ENCODE results near the gene LIMCH1.
A peak's percentile ranks its signal among the peaks of the same experiment; 100 is the strongest.

LIMCH1 gene

GRCh38 chr4:41530741-41531140, 7.2 kb upstream of the LIMCH1 start:
- no peak for DNase-seq

GRCh38 chr4:41532336-41532735, 5.6 kb upstream of the LIMCH1 start:
- no peak for DNase-seq

- no peak for DNase-seq
Observed at GRCh38 chr4:41532882-41533281, 5.1 kb upstream of the LIMCH1 start.

- DNase-seq = no peak
Observed at GRCh38 chr4:41533680-41534079, 4.3 kb upstream of the LIMCH1 start.

GRCh38 chr4:41534404-41534803, 3.6 kb upstream of the LIMCH1 start:
- DNase-seq = no peak

- no peak for DNase-seq
Observed at GRCh38 chr4:41535911-41536371, 2.0 kb upstream of the LIMCH1 start.

- no peak for DNase-seq
Observed at GRCh38 chr4:41537292-41537890, 566 bp upstream of the LIMCH1 start.

- no peak for DNase-seq
Observed at GRCh38 chr4:41538887-41539498, 1.0 kb downstream of the LIMCH1 start.

- DNase-seq = no peak
Observed at GRCh38 chr4:41539711-41540110, 1.8 kb downstream of the LIMCH1 start.

GRCh38 chr4:41540687-41541086, 2.7 kb downstream of the LIMCH1 start:
- DNase-seq = peak in 1 of 2 experiments; percentile 0

GRCh38 chr4:41541687-41542094, 3.7 kb downstream of the LIMCH1 start:
- DNase-seq = no peak

- no peak for DNase-seq
Observed at GRCh38 chr4:41542526-41543275, 4.7 kb downstream of the LIMCH1 start.

GRCh38 chr4:41545238-41545637, 7.3 kb downstream of the LIMCH1 start:
- no peak for DNase-seq

GRCh38 chr4:41546638-41547037, 8.7 kb downstream of the LIMCH1 start:
- no peak for DNase-seq

GRCh38 chr4:41548305-41548880, 10.4 kb downstream of the LIMCH1 start:
- DNase-seq = no peak

GRCh38 chr4:41549478-41549877, 11.5 kb downstream of the LIMCH1 start:
- DNase-seq = no peak

GRCh38 chr4:41550308-41550707, 12.4 kb downstream of the LIMCH1 start:
- DNase-seq = no peak

- DNase-seq = no peak
Observed at GRCh38 chr4:41551536-41551935, 13.6 kb downstream of the LIMCH1 start.

GRCh38 chr4:41554905-41555304, 16.9 kb downstream of the LIMCH1 start:
- no peak for DNase-seq

GRCh38 chr4:41556526-41556925, 18.6 kb downstream of the LIMCH1 start:
- DNase-seq = no peak

GRCh38 chr4:41559940-41560516, 22.1 kb downstream of the LIMCH1 start:
- no peak for DNase-seq

GRCh38 chr4:41561244-41561643, 23.3 kb downstream of the LIMCH1 start:
- DNase-seq = no peak

GRCh38 chr4:41567186-41567585, 29.2 kb downstream of the LIMCH1 start:
- DNase-seq = no peak
